Spinal cord (tissue), 10 donors: ENCODE results near the gene IRF8. TPM values are rescaled to one million over a fixed set of nuclear protein-coding genes. Genes with fewer than 3 reads are reported as not detected.
"Not testable (repeated sequence)": the region's sequence is repeated elsewhere in the genome, so short reads cannot be mapped to it uniquely, and the experiment has no call there.

Experiments used
- DNase-seq, 6 donors: peaks; one replicate each; pipeline versions ENCODE4 v3.0.0 to v3.0.0-alpha.2; 2013 to 2015; ENCODE audit warnings: low spot score in 6 of 6, low read depth in 4 of 6
- H3K27ac ChIP-seq: one replicate; pipeline ENCODE4 v1.5.1; 2013; ENCODE audit warnings: low read depth, low read length, control low read depth
- H3K27me3 ChIP-seq: one replicate; pipeline ENCODE4 v1.6.1; 2013; ENCODE audit warnings: low read length; ENCODE audit not compliant: control insufficient read depth, insufficient read depth
- H3K36me3 ChIP-seq: one replicate; pipeline ENCODE4 v1.6.1; 2013; ENCODE audit warnings: low read length; ENCODE audit not compliant: control insufficient read depth, insufficient read depth
- H3K4me1 ChIP-seq: one replicate; pipeline ENCODE4 v1.6.1; 2013; ENCODE audit warnings: low read length; ENCODE audit not compliant: control insufficient read depth, insufficient read depth
- H3K4me3 ChIP-seq: one replicate; pipeline ENCODE4 v1.5.1; 2013; ENCODE audit warnings: low read depth, low read length, control low read depth
- H3K9me3 ChIP-seq: one replicate; pipeline ENCODE4 v1.6.1; 2013; ENCODE audit warnings: low read length; ENCODE audit not compliant: control insufficient read depth, insufficient read depth
- WGBS: methylation state at CpG from one replicate; pipeline ENCODE4 v1.1.5; 2013; ENCODE audit warnings: missing lambda C conversion rate; ENCODE audit not compliant: insufficient coverage; 5-methylcytosine and 5-hydroxymethylcytosine counted together
- polyA plus RNA-seq, 2 donors: library from polyadenylated mRNA; unstranded; fragments of 120-200 nt; gene quantifications; one replicate each; pipeline ENCODE4 v1.2.1, GENCODE V29; 2013; ENCODE audit not compliant: insufficient read length in 2 of 2
- total RNA-seq, 2 donors: library from RNA; depleted of rRNA in 1 of 2; stranded (reverse); fragments of 120-200 nt in 1 of 2; fragments of >200 nt in 1 of 2; gene quantifications; one replicate each; pipeline versions ENCODE4 v1.2.3 to v1.2.4, GENCODE V29; 2013 to 2014
- donor health status: healthy.

The IRF8 gene
- total and polyA plus RNA-seq, 4 donors, result 9.0 to 20.5 (median 15.2) TPM

GRCh38 chr16:85941863-85942644, 43.1 kb downstream of the IRF8 start:
- Histone ChIP-seq H3K4me1 (peaks cover 3% of the 10 kb centered on the region), H3K27me3 (peaks cover 3% of the 10 kb centered on the region), H3K9me3 (no peaks in the 10 kb centered on the region), H3K36me3 (no peaks in the 10 kb centered on the region), H3K27ac (no peak overlapping the region), H3K4me3 (no peak overlapping the region)
- 79% methylated on average over 12 of the region's 14 CpGs for WGBS
- DNase-seq, result no peak

- no CpG with 5 or more reads among the region's 10 CpGs for WGBS
- DNase-seq, H3K27ac ChIP-seq, H3K4me1 ChIP-seq, H3K36me3 ChIP-seq, H3K27me3 ChIP-seq, H3K4me3 ChIP-seq, H3K9me3 ChIP-seq: not testable (repeated sequence)
Observed at GRCh38 chr16:85942659-85943058, 43.7 kb downstream of the IRF8 start.

- no peak for DNase-seq
- 27% methylated on average over 2 of the region's 2 CpGs for WGBS
Observed at GRCh38 chr16:85943711-85944110, 44.7 kb downstream of the IRF8 start.

GRCh38 chr16:85944572-85945423, 45.8 kb downstream of the IRF8 start:
- Histone ChIP-seq H3K9me3 (no peaks in the 10 kb centered on the region), H3K27me3 (peaks cover 4% of the 10 kb centered on the region), H3K4me1 (peaks cover 3% of the 10 kb centered on the region), H3K27ac (no peak overlapping the region), H3K4me3 (no peak overlapping the region), H3K36me3 (no peaks in the 10 kb centered on the region)
- no peak for DNase-seq
- 91% methylated on average over 5 of the region's 7 CpGs for WGBS

More at GRCh38 chr16:85943711-85944110, 44.7 kb downstream of the IRF8 start:
- Histone ChIP-seq H3K36me3 (no peaks in the 10 kb centered on the region), H3K27me3 (peaks cover 3% of the 10 kb centered on the region), H3K27ac (no peak overlapping the region), H3K4me1 (peaks cover 3% of the 10 kb centered on the region), H3K4me3 (no peak overlapping the region), H3K9me3 (no peaks in the 10 kb centered on the region)

- H3K27me3 ChIP-seq, result peaks cover 5% of the 10 kb centered on the region
- peak in 1 of 6 donors; percentile 13 for DNase-seq
Observed at GRCh38 chr16:85945424-85945751, 46.4 kb downstream of the IRF8 start.

GRCh38 chr16:85946541-85947124, 47.7 kb downstream of the IRF8 start:
- Histone ChIP-seq H3K36me3 (no peaks in the 10 kb centered on the region), H3K4me1 (peaks cover 3% of the 10 kb centered on the region), H3K4me3 (no peak overlapping the region), H3K9me3 (no peaks in the 10 kb centered on the region), H3K27me3 (peaks cover 5% of the 10 kb centered on the region), H3K27ac (no peak overlapping the region)
- peak in 1 of 6 donors; percentile 37 for DNase-seq
- WGBS, result 74% methylated on average over 12 of the region's 13 CpGs

More at GRCh38 chr16:85945424-85945751, 46.4 kb downstream of the IRF8 start:
- H3K4me1 ChIP-seq, result peaks cover 3% of the 10 kb centered on the region
- no peaks in the 10 kb centered on the region for H3K9me3 ChIP-seq
- 78% methylated on average over 11 of the region's 11 CpGs for WGBS
- H3K4me3 ChIP-seq, result no peak overlapping the region
- H3K27ac ChIP-seq, result no peak overlapping the region
- no peaks in the 10 kb centered on the region for H3K36me3 ChIP-seq

- no peak overlapping the region for H3K27ac ChIP-seq
- H3K4me3 ChIP-seq, result no peak overlapping the region
- H3K27me3 ChIP-seq, result peaks cover 5% of the 10 kb centered on the region
- no peaks in the 10 kb centered on the region for H3K9me3 ChIP-seq
- peaks cover 8% of the 10 kb centered on the region for H3K4me1 ChIP-seq
- WGBS, result 91% methylated on average over 32 of the region's 32 CpGs
- H3K36me3 ChIP-seq, result no peaks in the 10 kb centered on the region
- no peak for DNase-seq
Observed at GRCh38 chr16:85947230-85948137, 48.5 kb downstream of the IRF8 start.

- Histone ChIP-seq H3K27me3 (peaks cover 5% of the 10 kb centered on the region), H3K4me3 (no peak overlapping the region), H3K9me3 (no peaks in the 10 kb centered on the region), H3K4me1 (peaks cover 8% of the 10 kb centered on the region), H3K36me3 (no peaks in the 10 kb centered on the region), H3K27ac (no peak overlapping the region)
- 83% methylated on average over 20 of the region's 20 CpGs for WGBS
- no peak for DNase-seq
Observed at GRCh38 chr16:85948138-85948509, 49.2 kb downstream of the IRF8 start.
